Activated CD4-positive, alpha-beta T cell treated with anti-CD3 and anti-CD28 coated beads, Interleukin-2, amount 10 ng/mL, durations not matched to agents 7 days and 5 days (primary cell): ENCODE data around the gene POR. TPM values are rescaled to one million over a fixed set of nuclear protein-coding genes. Genes with fewer than 3 reads are reported as not detected.

Experiments
- CTCF ChIA-PET: fragments of 350-600 bp; sonication (Branson Sonifier 250); formaldehyde crosslinking; loops from one replicate; lab custom pipeline; 2021; ENCODE audit warnings: antibody characterized with exemption; lab: Charles Lee
- POLR2A ChIA-PET: fragments of 350-600 bp; sonication (Branson Sonifier 250); formaldehyde crosslinking; loops from one replicate; lab custom pipeline; 2021; ENCODE audit warnings: antibody characterized with exemption; lab: Charles Lee
- DNase-seq: peaks from one replicate; pipeline ENCODE4 v3.0.0-alpha.2; 2020
- H3K27ac Mint-ChIP-seq: one replicate; pipeline ENCODE4 v1.8.0; 2021; ENCODE audit warnings: mild to moderate bottlenecking, moderate library complexity, mixed read lengths
- H3K27me3 Mint-ChIP-seq: one replicate; pipeline ENCODE4 v1.8.0; 2021; ENCODE audit warnings: mixed read lengths
- H3K36me3 Mint-ChIP-seq: one replicate; pipeline ENCODE4 v1.8.0; 2021; ENCODE audit warnings: low read depth, mixed read lengths
- H3K4me1 Mint-ChIP-seq: one replicate; pipeline ENCODE4 v1.8.0; 2021; ENCODE audit warnings: mixed read lengths
- H3K4me3 Mint-ChIP-seq: one replicate; pipeline ENCODE4 v1.8.0; 2021; ENCODE audit warnings: mild to moderate bottlenecking, moderate library complexity, mixed read lengths
- H3K9me3 Mint-ChIP-seq: one replicate; pipeline ENCODE4 v1.8.0; 2021; ENCODE audit warnings: mixed read lengths
- total RNA-seq, 2 experiments: library from RNA; stranded (reverse); gene quantifications; one replicate each; pipeline ENCODE4 v1.2.3, GENCODE V29; 2021

Gene POR
- total RNA-seq, 2 experiments from 2014 or later, result 29.9 to 37.1 TPM

DNA sequence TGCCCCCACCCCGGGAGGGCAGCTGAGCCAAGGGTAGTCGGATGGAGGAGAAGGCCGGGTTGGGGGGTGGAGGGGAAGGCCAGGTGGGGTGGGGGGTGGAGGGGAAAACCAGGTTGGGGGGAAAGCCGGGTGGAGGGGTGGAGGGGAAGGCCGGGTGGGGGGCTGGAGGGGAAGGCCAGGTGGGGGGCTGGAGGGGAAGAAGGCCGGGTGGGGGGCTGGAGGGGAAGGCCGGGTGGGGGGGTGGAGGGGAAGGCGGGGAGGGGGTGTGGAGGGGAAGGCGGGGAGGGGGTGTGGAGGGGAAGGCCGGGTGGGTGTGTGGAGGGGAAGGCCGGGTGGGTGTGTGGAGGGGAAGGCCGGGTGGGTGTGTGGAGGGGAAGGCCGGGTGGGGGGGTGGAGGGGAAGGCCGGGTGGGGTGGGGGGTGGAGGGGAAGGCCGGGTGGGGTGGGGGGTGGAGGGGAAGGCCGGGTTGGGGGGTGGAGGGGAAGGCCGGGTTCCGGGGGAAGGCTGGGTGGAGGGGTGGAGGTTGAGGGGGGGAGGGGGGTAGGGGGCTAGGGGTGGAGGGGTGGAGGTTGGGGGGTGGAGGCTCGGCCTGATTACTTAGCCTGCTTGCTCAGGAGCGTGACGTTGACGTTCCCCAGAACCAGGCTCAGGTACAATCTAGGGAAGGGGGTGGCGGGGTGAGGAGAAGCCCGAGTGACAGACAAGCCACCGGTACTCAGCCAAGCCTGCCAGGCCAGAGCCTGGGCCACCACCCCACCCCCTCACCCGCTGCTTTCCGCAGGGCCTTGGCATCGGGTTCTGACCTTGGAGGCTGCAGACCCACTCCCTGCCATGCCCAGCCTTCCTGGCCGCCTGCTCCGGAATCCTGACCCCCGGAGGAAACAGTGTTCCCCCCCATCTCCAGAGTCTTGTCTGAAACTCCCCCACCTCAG lies 73.9 kb downstream of the POR start:
- ChIA-PET CTCF (interaction anchor here (0.5 to 0.6 kb wide), 2 partner anchors 118 to 377 kb away, joined by 3 to 4 read pairs; no protein-coding TSS in a partner anchor), POLR2A (interaction anchor here (0.7 kb wide), 1 partner anchor 122 kb away, joined by 5 read pairs; no protein-coding TSS in a partner anchor)
- Mint-ChIP-seq H3K4me1 (peaks cover 4% of the 10 kb centered on the region), H3K4me3 (no peak overlapping the region), H3K9me3 (no peaks in the 10 kb centered on the region), H3K27me3 (no peaks in the 10 kb centered on the region), H3K27ac (no peak overlapping the region), H3K36me3 (peaks cover 3% of the 10 kb centered on the region)
- DNase-seq, result no peak

DNA sequence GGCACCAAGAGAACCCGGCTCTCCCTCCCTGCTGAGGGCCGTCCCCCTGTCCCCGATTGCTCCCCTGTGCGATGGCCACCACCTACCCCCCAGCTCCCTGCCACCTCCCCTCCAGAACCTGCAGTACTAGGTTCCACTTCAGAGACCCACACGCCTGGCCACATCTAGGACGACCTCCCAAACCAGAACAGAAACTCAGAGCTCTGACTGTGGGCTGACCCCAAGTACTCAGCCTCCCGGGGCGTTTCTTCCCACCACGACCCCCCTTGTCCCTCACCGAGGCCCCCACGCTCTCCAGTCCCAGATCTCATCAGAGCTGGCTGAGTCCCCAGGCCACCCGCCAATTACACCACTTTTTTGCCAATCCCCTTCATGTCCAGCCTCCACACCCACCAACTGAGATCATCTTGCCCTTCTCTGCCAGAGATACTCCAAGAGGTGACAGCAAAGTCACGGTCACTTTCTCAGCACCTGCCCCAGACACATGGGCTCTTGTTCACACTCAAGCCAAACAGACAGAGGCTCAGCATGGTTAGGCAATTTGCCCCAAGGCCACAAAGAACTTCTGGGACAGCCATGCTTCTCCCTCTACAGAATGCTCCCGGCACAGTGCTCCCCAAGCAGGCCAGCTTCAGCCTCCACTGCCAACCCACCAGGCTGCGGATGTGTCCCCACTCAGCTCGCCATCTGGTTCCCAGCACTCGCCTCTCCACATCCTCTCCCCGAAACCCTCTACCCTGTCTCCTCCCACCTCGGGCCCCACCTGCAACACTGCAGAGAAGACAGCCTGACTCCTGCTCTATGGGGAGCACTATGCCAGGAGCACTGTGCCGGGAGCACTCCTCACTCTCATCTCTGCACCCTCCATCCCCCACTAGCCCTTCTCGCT lies 74.8 kb downstream of the POR start:
- no peaks in the 10 kb centered on the region for H3K9me3 Mint-ChIP-seq
- DNase-seq, result no peak
- ChIA-PET POLR2A (interaction anchor here (0.7 kb wide), 1 partner anchor 123 kb away, joined by 5 read pairs; no protein-coding TSS in a partner anchor), CTCF (interaction anchor here (0.5 to 0.6 kb wide), 4 partner anchors 33 to 438 kb away, joined by 3 to 4 read pairs (median 4); no protein-coding TSS in a partner anchor)
- peaks cover 3% of the 10 kb centered on the region for H3K36me3 Mint-ChIP-seq
- no peak overlapping the region for H3K27ac Mint-ChIP-seq
- peaks cover 4% of the 10 kb centered on the region for H3K4me1 Mint-ChIP-seq
- no peaks in the 10 kb centered on the region for H3K27me3 Mint-ChIP-seq
- H3K4me3 Mint-ChIP-seq, result no peak overlapping the region

DNA sequence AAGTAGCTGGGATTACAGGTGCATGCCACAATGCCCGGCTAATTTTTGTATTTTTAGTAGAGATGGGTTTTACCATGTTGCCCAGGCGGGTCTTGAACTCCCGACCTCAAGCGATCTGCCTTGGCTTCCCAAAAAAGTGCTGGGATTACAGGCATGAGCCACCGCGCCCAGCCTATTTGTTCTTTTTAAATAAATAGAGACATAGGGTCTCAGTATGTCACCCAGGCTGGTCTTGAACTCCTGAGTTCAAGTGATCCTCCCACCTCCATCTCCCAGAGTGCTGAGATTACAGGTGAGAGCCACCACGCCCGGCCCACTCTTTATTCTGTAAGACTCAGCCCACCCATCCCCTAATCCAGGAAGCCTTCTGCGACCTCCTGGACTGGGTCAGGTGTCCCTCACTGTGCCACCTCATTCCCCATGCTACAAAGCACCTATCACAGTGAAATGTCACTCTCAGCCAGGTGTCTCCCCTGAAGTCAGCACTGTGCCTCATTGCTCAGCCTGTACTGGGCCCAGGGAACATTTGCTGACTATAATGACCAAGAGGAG lies 76.7 kb downstream of the POR start:
- H3K27ac Mint-ChIP-seq, result peak overlapping the region; percentile 71

DNA sequence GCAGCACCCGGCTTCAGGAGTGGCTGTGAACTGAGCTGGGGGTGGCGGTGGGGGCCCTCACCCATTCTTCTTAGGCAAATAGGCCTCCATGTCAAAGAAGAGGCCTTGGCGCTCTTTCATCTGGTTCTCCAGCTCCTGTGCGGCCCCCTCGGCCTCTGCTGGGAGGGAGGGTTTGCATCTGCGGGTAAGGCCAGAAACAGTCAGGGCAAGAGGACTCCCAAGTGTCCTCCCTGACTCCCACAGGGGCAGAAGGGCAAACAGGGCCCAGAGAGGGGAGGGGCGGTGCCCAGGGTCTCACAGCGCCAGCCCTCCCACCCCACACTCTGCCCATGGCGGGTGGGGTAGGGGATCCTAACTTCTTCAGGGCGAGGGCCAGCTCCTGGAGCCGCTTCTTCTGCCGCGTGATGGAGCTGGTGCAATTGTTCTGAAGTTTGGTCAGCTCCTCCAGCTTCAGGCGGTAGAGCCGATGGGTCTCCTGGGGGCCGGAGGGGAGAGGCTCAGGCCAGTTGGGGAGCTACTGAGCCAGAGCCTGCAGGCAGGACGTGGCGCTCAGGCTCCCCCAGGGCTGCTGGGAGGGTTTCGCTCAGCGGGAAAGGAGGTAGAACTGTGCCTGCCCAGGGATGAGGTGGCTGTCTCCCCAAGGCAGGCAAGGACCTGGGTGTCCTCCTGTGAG lies 77.3 kb downstream of the POR start:
- ChIA-PET CTCF (interaction anchor here (0.6 to 0.9 kb wide), 2 partner anchors 76 to 1912 kb away, joined by 3 read pairs; no protein-coding TSS in a partner anchor), POLR2A (no interaction called here)
- Mint-ChIP-seq H3K4me3 (no peak overlapping the region), H3K4me1 (peaks cover 21% of the 10 kb centered on the region), H3K27me3 (no peaks in the 10 kb centered on the region), H3K9me3 (no peaks in the 10 kb centered on the region), H3K36me3 (peaks cover 16% of the 10 kb centered on the region), H3K27ac (no peak overlapping the region)
- DNase-seq, result no peak

More for the DNA sequence above, 76.7 kb downstream of the POR start:
- Mint-ChIP-seq H3K4me1 (peaks cover 14% of the 10 kb centered on the region), H3K4me3 (no peak overlapping the region), H3K9me3 (no peaks in the 10 kb centered on the region), H3K27me3 (no peaks in the 10 kb centered on the region), H3K36me3 (peaks cover 15% of the 10 kb centered on the region)
- no peak for DNase-seq
- CTCF ChIA-PET, result no interaction called here
- POLR2A ChIA-PET, result no interaction called here

DNA sequence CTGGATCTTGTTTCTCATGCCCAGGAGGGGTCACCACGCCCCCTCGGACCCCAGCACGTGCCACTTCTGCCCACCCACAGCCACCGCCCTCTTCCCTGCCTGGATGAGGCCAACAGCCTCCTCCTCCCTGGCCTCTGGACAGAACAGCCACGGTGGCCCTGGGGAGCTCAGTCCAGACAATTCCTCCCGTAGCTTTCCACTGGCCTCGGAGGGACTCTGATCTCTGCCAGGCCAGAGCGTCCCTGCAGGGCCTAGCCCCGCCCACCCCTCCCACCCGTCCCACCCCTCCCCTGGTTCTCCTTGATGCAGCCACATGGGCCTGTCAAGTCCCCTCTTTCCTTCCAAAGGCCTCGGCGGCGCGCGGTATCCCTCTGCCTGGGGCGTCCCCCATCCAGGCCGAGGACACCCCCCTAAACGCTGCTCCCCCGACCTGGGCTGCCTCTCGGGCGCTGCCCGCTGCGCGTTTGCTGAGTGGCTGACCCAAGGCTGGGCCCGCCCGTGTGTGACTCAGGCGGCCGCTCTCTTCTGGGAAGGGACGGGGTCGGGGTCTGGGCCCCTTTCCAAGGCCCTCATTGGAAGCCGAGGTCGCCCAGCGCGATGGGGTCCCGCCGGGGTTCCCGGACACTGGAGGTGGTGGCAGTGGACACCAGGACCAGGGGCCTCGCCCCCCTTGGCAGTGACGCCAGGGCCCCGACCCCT lies 78.9 kb downstream of the POR start:
- Mint-ChIP-seq H3K27me3 (no peaks in the 10 kb centered on the region), H3K4me3 (peak overlapping the region; percentile 62), H3K27ac (no peak overlapping the region), H3K4me1 (peaks cover 28% of the 10 kb centered on the region), H3K9me3 (no peaks in the 10 kb centered on the region), H3K36me3 (peaks cover 25% of the 10 kb centered on the region)
- peak; percentile 21 for DNase-seq
- ChIA-PET POLR2A (no interaction called here), CTCF (interaction anchor here (1.1 to 1.5 kb wide), 2 partner anchors 10 to 22 kb away, joined by 4 to 5 read pairs; no protein-coding TSS in a partner anchor)

DNA sequence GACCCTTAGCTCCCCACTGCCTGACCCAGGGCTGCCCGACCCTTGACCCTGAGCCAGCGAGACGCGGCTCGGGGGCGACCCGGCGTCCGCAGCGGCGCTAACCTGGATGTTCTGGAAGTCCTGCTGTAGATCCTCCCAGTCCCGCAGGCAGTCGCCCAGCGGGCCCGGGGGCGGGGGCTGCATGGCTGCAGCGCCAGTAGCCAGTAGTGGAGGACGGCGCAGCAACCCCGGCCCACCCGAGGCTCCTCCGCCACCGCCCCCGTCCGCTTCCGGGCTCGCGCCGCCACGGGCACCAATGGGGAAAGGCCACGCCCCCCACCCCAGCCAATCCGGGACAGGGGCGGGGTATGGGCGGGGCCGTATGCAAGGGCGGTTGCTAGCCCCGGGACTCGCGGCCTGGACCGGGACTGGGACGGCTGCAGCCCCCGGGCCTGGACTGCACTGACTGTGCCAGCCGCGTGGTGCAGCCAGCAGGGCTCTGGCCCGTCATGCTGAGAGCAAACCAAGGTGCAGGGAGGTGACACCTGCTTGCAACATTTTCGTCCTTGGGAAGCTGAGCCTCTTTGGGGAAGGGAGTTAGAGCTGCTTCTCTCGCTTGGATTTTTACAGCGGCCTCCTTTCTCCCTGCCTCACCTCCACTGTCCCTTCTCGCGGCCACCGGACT lies 79.6 kb downstream of the POR start, which contains the start of gene TMEM120A:
TSS of gene TMEM120A (minus strand) at position 208 of the 664 bp plus-strand sequence. CDS start at position 183, 25 bp downstream.
- H3K36me3 Mint-ChIP-seq, result peaks cover 28% of the 10 kb centered on the region
- no peak within 1 kb of the TSS for H3K27ac Mint-ChIP-seq
- no peaks in the 10 kb centered on the region for H3K27me3 Mint-ChIP-seq
- DNase-seq, result peak; percentile 95
- no peaks in the 10 kb centered on the region for H3K9me3 Mint-ChIP-seq
- H3K4me1 Mint-ChIP-seq, result peaks cover 31% of the 10 kb centered on the region
- peak within 1 kb of the TSS; percentile 62 for H3K4me3 Mint-ChIP-seq
- POLR2A ChIA-PET, result no interaction called here
- CTCF ChIA-PET, result interaction anchor here (1.3 to 1.5 kb wide), 2 partner anchors 10 kb away, joined by 3 to 5 read pairs; no protein-coding TSS in a partner anchor

DNA sequence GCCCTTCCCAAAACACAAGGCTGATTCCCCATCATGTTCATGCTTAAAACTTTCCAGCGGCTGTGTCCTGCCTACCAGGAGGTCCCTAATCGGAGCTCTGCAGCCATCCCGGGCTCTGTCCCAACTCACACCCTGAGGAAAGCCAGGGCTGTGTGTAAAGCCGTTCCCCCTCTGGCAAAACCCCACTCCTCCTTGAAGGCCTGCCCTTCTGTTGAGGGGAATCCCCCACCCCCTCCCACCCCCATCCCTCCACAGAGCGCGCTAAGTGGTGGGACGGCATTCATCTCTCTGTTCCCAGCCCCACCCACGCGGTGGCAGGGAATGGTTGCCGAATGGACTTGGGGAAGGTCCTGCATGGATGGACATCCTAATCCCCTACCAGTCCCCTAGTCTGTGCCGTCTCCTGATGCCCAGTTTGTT lies 80.1 kb downstream of the POR start:
- H3K27ac Mint-ChIP-seq, result no peak overlapping the region
- no peak for DNase-seq
- CTCF ChIA-PET, result interaction anchor here (1.3 to 1.5 kb wide), 2 partner anchors 9 to 11 kb away, joined by 3 to 5 read pairs; no protein-coding TSS in a partner anchor
- H3K4me1 Mint-ChIP-seq, result peaks cover 29% of the 10 kb centered on the region
- H3K36me3 Mint-ChIP-seq, result peaks cover 28% of the 10 kb centered on the region
- H3K27me3 Mint-ChIP-seq, result no peaks in the 10 kb centered on the region
- H3K9me3 Mint-ChIP-seq, result no peaks in the 10 kb centered on the region
- POLR2A ChIA-PET, result no interaction called here
- H3K4me3 Mint-ChIP-seq, result peak overlapping the region; percentile 62

DNA sequence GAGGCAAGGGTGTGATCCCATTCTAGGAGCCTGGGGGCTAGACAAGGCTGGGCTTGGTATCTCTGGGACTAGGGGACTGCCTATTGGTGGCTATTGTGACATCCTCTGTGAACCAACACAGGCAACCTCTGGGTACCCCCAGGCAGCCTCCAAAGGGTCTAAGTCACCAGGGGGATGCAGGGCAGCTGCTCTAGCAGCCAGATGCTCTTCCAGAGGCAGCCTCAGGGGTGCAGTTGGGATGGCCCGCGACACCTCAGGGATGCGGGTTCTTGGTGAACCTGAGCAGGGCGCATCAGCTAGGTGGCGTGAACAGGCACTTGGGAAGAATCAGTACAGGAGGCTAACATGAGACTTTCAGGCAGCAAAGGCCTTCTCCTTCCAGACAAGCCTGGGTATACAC lies 81.0 kb downstream of the POR start:
- peaks cover 28% of the 10 kb centered on the region for H3K36me3 Mint-ChIP-seq
- no peak for DNase-seq
- no peak overlapping the region for H3K27ac Mint-ChIP-seq
- no peaks in the 10 kb centered on the region for H3K9me3 Mint-ChIP-seq
- ChIA-PET CTCF (no interaction called here), POLR2A (no interaction called here)
- peaks cover 29% of the 10 kb centered on the region for H3K4me1 Mint-ChIP-seq
- no peaks in the 10 kb centered on the region for H3K27me3 Mint-ChIP-seq
- no peak overlapping the region for H3K4me3 Mint-ChIP-seq

DNA sequence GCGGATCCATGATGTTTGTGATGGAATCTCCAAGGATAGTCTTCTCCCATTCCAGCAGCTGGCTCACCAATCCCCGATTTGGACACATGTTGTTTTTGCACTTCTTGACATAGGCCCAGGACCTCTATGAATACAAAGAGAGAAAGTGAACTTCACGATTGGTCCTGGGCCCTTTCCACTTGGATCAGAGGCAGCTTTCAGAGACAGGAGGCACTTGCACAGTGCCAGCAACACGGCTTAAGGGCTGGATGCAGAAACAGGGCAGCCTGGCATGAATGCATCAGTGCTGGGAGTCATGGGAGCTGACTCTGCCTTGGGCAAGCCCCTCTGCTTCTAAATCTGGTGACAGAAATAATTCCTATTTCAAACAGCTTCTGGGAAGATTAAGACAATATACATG lies 81.5 kb downstream of the POR start:
- ChIA-PET POLR2A (no interaction called here), CTCF (no interaction called here)
- Mint-ChIP-seq H3K27ac (no peak overlapping the region), H3K9me3 (no peaks in the 10 kb centered on the region), H3K4me1 (peaks cover 29% of the 10 kb centered on the region), H3K27me3 (no peaks in the 10 kb centered on the region), H3K4me3 (no peak overlapping the region), H3K36me3 (peaks cover 30% of the 10 kb centered on the region)
- no peak for DNase-seq

DNA sequence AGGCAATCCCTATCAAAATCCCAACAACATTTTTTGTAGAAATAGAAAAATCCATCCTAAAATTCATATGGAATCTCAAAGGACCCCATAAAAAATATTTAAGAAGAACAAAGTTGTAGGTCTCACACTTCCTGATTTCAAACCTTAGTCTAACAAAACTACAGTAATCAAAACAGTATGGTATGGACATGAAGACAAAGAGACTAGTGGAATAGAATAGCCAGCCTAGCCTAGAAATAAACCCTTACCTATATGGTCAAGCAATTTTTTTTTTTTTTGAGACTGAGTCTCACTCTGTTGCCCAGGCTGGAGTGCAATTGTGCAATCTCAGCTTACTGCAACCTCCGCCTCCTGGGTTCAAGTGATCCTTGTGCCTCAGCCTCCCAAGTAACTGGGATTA lies 83.1 kb downstream of the POR start:
- H3K27ac Mint-ChIP-seq, result no peak overlapping the region
- H3K36me3 Mint-ChIP-seq, result peaks cover 40% of the 10 kb centered on the region
- POLR2A ChIA-PET, result no interaction called here
- no peak for DNase-seq
- H3K9me3 Mint-ChIP-seq, result no peaks in the 10 kb centered on the region
- H3K27me3 Mint-ChIP-seq, result no peaks in the 10 kb centered on the region
- H3K4me1 Mint-ChIP-seq, result peaks cover 29% of the 10 kb centered on the region
- CTCF ChIA-PET, result interaction anchor here (1.1 kb wide), 1 partner anchor 70 kb away, joined by 4 read pairs; no protein-coding TSS in a partner anchor
- no peak overlapping the region for H3K4me3 Mint-ChIP-seq

DNA sequence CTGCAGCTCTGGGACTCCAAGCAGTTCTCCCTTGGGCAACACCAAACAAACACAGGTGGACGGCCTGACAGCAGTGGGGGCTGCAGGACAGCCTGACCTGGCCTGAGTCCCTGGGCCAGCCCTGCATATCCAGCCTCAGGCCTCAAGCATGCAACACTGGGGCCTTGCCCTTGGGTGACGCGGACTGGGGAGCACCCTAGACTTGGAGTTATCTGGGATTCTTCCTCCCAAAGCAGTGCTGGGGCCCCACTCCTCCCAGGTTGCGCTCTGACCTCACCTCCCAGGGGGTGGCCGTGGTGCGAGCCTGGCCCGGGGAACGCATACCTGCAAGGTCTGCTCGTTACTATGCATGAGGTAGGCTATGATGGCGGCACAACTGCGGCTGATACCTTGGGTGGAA lies 85.6 kb downstream of the POR start:
- Mint-ChIP-seq H3K4me1 (peaks cover 25% of the 10 kb centered on the region), H3K9me3 (no peaks in the 10 kb centered on the region), H3K4me3 (no peak overlapping the region), H3K27me3 (no peaks in the 10 kb centered on the region), H3K36me3 (peaks cover 56% of the 10 kb centered on the region), H3K27ac (no peak overlapping the region)
- ChIA-PET POLR2A (no interaction called here), CTCF (no interaction called here)
- DNase-seq, result no peak
